ENCODE data around the gene KCNMA1.

The KCNMA1 gene

DNA sequence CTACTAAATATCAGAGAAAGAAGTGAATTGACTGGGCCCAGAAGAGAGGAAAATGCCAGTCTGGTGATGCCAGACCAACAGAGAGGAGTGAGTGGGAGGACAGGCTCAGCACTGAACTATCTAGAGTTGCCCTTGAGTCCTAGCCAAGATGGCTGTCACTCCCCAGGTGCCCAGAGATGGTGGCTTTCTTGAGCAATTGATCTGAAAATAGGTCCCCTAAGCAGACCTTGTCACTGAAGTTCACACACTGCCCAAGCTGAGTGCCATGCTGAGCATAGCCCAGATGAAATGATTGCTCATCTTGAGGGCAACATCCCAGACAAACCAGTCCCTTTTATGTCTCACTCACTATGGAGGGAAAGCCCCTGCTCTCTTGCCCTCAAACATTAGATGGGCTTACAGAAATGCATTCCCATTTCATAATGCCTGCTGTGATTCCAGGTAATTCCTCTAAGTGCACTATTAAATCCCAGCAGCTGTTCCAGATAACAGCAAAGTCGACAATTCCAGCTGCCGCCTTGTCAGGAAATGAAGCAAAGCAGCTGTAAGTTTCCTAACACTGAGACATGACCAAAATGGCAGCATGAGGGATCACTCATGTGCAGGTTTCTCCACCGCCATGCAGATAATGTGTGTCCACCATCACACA is 329.4 kb downstream of the KCNMA1 start:
- TF ChIP-seq, protein P1, sequence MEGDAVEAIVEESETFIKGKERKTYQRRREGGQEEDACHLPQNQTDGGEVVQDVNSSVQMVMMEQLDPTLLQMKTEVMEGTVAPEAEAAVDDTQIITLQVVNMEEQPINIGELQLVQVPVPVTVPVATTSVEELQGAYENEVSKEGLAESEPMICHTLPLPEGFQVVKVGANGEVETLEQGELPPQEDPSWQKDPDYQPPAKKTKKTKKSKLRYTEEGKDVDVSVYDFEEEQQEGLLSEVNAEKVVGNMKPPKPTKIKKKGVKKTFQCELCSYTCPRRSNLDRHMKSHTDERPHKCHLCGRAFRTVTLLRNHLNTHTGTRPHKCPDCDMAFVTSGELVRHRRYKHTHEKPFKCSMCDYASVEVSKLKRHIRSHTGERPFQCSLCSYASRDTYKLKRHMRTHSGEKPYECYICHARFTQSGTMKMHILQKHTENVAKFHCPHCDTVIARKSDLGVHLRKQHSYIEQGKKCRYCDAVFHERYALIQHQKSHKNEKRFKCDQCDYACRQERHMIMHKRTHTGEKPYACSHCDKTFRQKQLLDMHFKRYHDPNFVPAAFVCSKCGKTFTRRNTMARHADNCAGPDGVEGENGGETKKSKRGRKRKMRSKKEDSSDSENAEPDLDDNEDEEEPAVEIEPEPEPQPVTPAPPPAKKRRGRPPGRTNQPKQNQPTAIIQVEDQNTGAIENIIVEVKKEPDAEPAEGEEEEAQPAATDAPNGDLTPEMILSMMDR (conservative IDR thresholded peaks at IDR 0.05; ENCODE audit: low read depth, low read length): no peak
- H3K4me3 ChIP-seq (ENCODE audit: low read length): no peak overlapping the region
- no peak for DNase-seq (ENCODE audit: low read depth)

DNA sequence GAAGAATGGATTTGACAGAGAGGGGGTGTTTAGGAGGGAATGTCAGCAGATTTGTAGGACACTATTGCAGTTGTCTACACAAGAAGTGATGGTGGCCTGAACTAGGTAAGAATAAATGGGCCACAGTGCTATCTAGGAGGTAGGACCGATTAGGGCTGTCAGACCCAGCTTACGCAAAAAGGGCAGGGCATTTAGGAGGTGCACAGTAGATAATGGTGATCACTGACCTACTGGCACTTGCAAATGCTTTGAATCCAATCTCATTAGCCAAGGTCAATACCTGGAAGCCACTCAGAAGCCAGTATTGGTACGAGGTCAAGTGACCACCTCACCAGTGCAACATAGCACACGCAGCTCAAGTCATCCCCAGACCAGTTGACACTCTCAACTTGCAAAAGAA is 330.9 kb downstream of the KCNMA1 start:
- TF ChIP-seq, protein P1 (conservative IDR thresholded peaks at IDR 0.05; ENCODE audit: low read depth, low read length): no peak
- no peak for DNase-seq (ENCODE audit: low read depth)
- H3K4me3 ChIP-seq (ENCODE audit: low read length): no peak overlapping the region

DNA sequence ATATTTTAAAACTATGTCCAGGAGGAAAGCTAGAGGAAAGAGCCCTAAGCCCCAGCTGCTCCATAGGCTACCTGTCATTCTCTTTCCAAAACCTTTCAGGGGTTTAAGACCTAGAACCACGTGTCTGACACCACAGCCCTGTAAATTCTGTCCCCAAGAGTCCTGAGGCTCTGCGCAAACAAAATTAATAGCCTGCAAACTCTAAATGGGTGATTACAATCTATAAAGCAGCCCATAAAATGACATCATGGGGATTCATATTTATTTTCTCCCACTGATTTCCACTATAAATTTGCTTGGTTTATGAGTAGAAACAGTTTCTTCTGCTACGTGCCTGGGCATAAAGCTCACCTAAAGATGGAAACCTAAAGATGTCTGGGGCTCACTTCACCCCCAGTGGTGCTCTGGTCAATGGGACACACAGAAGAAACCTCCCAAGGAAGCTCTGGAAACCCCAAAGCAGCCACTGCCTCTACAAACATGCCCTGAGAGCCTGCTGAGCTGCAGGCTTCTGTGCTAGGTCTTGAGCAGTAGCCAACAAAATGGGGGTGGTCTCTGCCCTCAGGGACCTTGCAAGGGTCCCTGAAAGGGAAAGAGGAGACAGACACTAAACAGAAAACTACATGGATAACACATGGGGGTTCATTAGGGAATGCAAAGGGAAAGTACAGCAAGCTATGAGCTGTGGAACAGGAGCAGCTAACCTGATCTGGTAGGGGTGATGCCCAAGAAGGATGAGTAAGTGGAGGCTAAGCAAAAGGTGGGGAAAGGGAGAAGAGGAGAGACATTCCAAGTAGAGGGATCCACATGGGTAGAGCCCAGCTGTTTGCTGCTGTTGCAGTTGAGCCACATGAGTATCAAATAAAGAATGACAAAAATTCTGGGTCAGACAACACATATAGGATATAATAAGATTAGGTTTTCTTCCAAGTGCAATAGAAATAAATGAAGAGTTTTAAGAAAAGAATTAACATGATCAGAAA is 331.7 kb downstream of the KCNMA1 start:
- H3K4me3 ChIP-seq (ENCODE audit: low read length): no peak overlapping the region
- TF ChIP-seq, protein P1 (conservative IDR thresholded peaks at IDR 0.05; ENCODE audit: low read depth, low read length): no peak
- no peak for DNase-seq (ENCODE audit: low read depth)

DNA sequence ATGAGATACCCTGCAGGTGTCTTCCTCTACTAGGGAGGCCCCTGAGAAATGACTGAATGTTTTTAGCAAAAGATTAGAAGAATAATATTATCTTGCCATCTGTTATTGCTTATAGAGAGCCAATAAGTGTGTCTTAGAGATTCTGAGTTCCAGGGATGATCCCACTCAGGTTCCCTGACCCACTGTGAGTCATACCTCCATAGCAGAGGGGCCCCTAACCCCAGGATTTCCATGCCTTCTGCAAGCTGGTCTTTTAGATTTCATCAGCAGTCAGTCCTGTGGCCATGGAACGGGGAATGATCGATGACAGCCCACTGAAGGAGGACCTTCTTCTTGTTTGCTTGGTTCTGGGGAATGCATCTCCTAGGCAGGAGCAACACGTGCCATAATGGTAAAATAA is 333.4 kb downstream of the KCNMA1 start:
- no peak for DNase-seq (ENCODE audit: low read depth)
- TF ChIP-seq, protein P1 (conservative IDR thresholded peaks at IDR 0.05; ENCODE audit: low read depth, low read length): no peak
- no peak overlapping the region for H3K4me3 ChIP-seq (ENCODE audit: low read length)

DNA sequence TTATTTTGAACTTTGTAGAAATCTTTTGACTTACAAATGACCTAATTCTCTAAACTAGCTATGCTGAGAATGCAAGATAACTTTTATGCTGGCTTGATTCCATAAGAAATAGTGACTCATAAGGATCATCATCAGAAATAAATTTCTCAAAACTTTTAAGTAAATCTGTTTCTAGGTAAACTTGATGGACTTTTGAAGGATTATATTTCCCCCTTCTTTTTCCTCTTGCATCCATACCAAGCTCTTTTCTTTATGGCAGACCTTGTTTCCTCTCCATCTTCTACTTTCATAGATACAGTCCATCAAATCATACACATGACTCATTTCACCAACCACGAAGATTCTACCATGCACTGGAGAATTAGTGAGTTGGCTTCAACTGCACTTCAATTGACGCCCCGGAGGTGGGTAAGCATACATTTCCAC is 336.3 kb downstream of the KCNMA1 start:
- TF ChIP-seq, protein P1 (conservative IDR thresholded peaks at IDR 0.05; ENCODE audit: low read depth, low read length): no peak
- peak; percentile 58 for DNase-seq (ENCODE audit: low read depth)
- no peak overlapping the region for H3K4me3 ChIP-seq (ENCODE audit: low read length)

DNA sequence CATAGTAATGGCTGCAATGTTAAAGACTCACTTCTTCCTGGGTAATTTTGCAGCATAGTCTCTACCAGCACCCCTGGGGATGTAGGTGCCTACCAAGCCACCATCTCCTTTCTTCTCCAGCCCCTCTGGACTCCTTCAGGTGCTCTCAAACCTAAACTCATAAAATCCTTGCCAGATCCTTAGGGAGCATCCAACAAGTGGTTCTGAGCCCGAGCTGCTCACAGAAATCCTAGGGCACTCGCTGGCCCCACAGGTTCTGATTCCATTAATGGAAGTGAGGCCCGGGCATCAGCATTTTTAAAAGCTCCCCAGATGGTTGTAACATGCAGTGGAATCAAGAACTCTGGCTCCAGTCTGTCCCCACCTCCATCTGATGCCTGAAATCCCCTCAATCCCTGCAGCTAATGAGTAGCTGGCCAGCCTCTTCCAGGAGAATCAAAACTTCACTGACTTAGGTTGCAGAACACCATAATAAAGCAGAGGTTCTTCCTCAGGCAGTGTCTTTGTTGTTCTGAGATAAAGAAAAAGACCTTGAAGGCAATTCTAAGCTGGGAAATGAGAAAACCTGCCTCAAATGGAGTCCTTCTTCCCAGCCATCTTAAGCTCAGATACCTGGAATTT is 336.8 kb downstream of the KCNMA1 start:
- DNase-seq (ENCODE audit: low read depth): no peak
- no peak overlapping the region for H3K4me3 ChIP-seq (ENCODE audit: low read length)
- TF ChIP-seq, protein P1 (conservative IDR thresholded peaks at IDR 0.05; ENCODE audit: low read depth, low read length): no peak

Measured in retinal pigment epithelial cell (primary cell).